ENCODE data around the gene DDX52. TPM values are rescaled to one million over a fixed set of nuclear protein-coding genes. Genes with fewer than 3 reads are reported as not detected.

The DDX52 gene
- total and polyA plus RNA-seq, 2 donors: 17.2 to 17.4 TPM

Other genes with a start within 250 kb of the DDX52 start
- gene ACACA, start 236.6 kb downstream of the DDX52 start, total RNA-seq: 12.9 TPM
- 8.7 TPM for gene ACACA, start 236.6 kb downstream of the DDX52 start, polyA plus RNA-seq
- 18.8 TPM for gene TADA2A, start 236.6 kb downstream of the DDX52 start, total RNA-seq
- gene TADA2A, start 236.6 kb downstream of the DDX52 start, polyA plus RNA-seq: 14.8 TPM
- 16.2 TPM for gene DUSP14, start 153.6 kb downstream of the DDX52 start, total RNA-seq
- gene DUSP14, start 153.6 kb downstream of the DDX52 start, polyA plus RNA-seq: 18.4 TPM
- 20.2 TPM for gene SYNRG, start 34.0 kb downstream of the DDX52 start, total RNA-seq
- gene SYNRG, start 34.0 kb downstream of the DDX52 start, polyA plus RNA-seq: 17.8 TPM
- gene HNF1B, start 101.6 kb upstream of the DDX52 start, total RNA-seq: 0.05 TPM
- 0.30 TPM for gene HNF1B, start 101.6 kb upstream of the DDX52 start, polyA plus RNA-seq